Measurements from ENCODE around the gene RTN4R.

The RTN4R gene

GRCh38 chr22:20256027-20256426 is 12.1 kb downstream of the RTN4R start:
- no peak for DNase-seq (ENCODE audit: low spot score)
- no peak for TF ChIP-seq CTCF (IDR thresholded peaks at IDR 0.05)
- Histone ChIP-seq H3K4me3 (no peak overlapping the region), H3K27ac (no peak overlapping the region)

- TF ChIP-seq CTCF (IDR thresholded peaks at IDR 0.05) = no peak
- H3K27ac ChIP-seq = no peak overlapping the region
Observed at GRCh38 chr22:20254975-20255946, 12.9 kb downstream of the RTN4R start.

GRCh38 chr22:20253161-20253560 is 15.0 kb downstream of the RTN4R start:
- Histone ChIP-seq H3K4me3 (no peak overlapping the region), H3K27ac (no peak overlapping the region)
- TF ChIP-seq CTCF (IDR thresholded peaks at IDR 0.05) = no peak
- no peak for DNase-seq (ENCODE audit: low spot score)

More at GRCh38 chr22:20254975-20255946, 12.9 kb downstream of the RTN4R start:
- no peak overlapping the region for H3K4me3 ChIP-seq
- DNase-seq (ENCODE audit: low spot score) = no peak

DNA sequence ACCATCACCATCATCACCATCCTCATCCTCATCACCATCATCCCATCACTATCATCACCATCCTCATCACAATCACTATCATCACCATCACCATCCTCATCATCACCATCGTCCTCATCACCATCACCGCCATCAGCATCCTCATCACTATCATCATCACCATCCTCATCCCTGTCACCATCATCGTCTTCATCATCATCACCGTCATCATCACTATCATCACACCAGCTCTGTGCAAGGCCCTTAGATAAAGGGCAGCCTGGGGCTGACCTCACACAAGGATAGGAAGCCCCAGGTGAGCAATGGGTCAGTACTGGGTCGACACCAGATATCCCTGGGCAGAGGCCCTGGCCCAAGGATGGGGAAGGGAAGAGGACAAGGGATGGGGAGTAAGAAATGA is 16.1 kb downstream of the RTN4R start:
- Histone ChIP-seq H3K27ac (no peak overlapping the region), H3K4me3 (no peak overlapping the region)
- TF ChIP-seq CTCF (IDR thresholded peaks at IDR 0.05) = no peak
- DNase-seq (ENCODE audit: low spot score) = no peak

- no peak overlapping the region for H3K27ac ChIP-seq
- no peak overlapping the region for H3K4me3 ChIP-seq
- DNase-seq (ENCODE audit: low spot score) = no peak
- TF ChIP-seq CTCF (IDR thresholded peaks at IDR 0.05) = no peak
Observed at GRCh38 chr22:20251491-20251890, 16.6 kb downstream of the RTN4R start.

- TF ChIP-seq CTCF (IDR thresholded peaks at IDR 0.05) = no peak
- Histone ChIP-seq H3K27ac (no peak overlapping the region), H3K4me3 (no peak overlapping the region)
- DNase-seq (ENCODE audit: low spot score) = no peak
Observed at GRCh38 chr22:20249797-20250354, 18.2 kb downstream of the RTN4R start.

Data from coronary artery (tissue), 2 donors.